ENCODE results near the gene C9orf43.

DNA sequence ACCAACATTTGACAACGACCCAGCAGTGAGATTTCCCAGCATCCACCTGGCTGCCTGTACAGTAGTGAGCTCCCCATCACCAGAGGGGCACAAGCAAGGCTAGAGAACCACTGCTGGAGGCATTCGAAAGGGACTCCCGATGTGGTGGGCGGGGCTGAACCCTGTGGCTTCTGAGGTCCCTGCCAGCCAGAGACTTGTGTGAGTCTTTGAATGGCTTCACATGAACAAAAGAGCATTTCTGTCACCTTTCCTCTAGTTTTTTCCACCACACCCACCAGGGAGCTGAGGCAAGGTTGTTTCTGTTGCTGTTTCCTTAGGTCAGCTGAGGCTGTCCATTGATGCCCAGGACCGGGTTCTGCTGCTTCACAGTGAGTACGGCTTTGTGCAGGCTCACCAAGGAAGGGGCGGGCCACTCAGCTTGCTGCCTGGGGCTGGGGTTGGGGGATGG lies 68.7 kb downstream of the C9orf43 start:
- TF ChIP-seq, protein P1, sequence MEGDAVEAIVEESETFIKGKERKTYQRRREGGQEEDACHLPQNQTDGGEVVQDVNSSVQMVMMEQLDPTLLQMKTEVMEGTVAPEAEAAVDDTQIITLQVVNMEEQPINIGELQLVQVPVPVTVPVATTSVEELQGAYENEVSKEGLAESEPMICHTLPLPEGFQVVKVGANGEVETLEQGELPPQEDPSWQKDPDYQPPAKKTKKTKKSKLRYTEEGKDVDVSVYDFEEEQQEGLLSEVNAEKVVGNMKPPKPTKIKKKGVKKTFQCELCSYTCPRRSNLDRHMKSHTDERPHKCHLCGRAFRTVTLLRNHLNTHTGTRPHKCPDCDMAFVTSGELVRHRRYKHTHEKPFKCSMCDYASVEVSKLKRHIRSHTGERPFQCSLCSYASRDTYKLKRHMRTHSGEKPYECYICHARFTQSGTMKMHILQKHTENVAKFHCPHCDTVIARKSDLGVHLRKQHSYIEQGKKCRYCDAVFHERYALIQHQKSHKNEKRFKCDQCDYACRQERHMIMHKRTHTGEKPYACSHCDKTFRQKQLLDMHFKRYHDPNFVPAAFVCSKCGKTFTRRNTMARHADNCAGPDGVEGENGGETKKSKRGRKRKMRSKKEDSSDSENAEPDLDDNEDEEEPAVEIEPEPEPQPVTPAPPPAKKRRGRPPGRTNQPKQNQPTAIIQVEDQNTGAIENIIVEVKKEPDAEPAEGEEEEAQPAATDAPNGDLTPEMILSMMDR (IDR thresholded peaks at IDR 0.05): no peak
- TF ChIP-seq BHLHE40 (IDR thresholded peaks at IDR 0.05; ENCODE audit: low read depth, low read length): no peak
- no peak for TF ChIP-seq RAD21 (conservative IDR thresholded peaks at IDR 0.05 in 1 of 2, IDR thresholded peaks at IDR 0.05 in 1 of 2)
- TF ChIP-seq, protein P2, sequence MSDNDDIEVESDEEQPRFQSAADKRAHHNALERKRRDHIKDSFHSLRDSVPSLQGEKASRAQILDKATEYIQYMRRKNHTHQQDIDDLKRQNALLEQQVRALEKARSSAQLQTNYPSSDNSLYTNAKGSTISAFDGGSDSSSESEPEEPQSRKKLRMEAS (IDR thresholded peaks at IDR 0.05): no peak
- TF ChIP-seq MAZ (IDR thresholded peaks at IDR 0.05; ENCODE audit: borderline replicate concordance, low read depth, low read length): no peak
- TF ChIP-seq POLR2A (IDR thresholded peaks at IDR 0.05; ENCODE audit: low read length): no peak
- no peak for TF ChIP-seq TP53 (CRISPR knock-in tag; IDR thresholded peaks at IDR 0.05)

Data from A549 (cell line).